Left renal cortex interstitium (tissue), 4 donors: ENCODE results near the gene EIF5. TPM values are rescaled to one million over a fixed set of nuclear protein-coding genes. Genes with fewer than 3 reads are reported as not detected.

Source experiments
- DNase-seq, 4 donors: peaks; one replicate each; pipeline ENCODE4 v3.0.0-alpha.2; 2013; ENCODE audit warnings: low read depth in 4 of 4, low spot score in 2 of 4, missing footprints in 1 of 4
- polyA plus RNA-seq, 4 donors: library from polyadenylated mRNA; unstranded; fragments of 120-200 nt; gene quantifications; one replicate each; pipeline ENCODE4 v1.2.1, GENCODE V29; 2013; ENCODE audit not compliant: insufficient read length in 4 of 4

Gene EIF5
- polyA plus RNA-seq, 4 donors = 228 to 261 (median 241) TPM

DNA sequence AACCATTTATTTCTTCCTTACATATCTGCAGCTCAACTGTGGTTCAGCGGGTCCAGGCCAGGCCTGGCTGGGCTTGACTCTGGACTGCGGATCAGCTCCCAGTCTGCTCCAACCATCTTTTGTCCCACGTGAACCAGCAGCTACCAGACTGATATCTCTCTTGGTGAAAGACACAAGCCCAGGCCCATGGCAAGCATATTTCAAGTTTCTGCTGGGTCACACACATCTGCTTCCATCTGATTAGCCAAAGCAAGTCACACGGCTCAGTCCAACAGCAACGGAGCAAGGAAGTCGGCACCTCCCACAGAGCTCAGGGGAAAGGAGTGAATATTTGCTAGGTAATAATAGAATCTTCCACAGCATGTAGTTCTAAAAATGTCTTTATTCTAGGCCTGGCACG lies 26.5 kb downstream of the EIF5 start:
- no peak for DNase-seq

GRCh38 chr14:103361867-103362266 lies 27.8 kb downstream of the EIF5 start:
- DNase-seq = no peak

- DNase-seq = no peak
Measured at GRCh38 chr14:103362780-103363179, 28.7 kb downstream of the EIF5 start.

DNA sequence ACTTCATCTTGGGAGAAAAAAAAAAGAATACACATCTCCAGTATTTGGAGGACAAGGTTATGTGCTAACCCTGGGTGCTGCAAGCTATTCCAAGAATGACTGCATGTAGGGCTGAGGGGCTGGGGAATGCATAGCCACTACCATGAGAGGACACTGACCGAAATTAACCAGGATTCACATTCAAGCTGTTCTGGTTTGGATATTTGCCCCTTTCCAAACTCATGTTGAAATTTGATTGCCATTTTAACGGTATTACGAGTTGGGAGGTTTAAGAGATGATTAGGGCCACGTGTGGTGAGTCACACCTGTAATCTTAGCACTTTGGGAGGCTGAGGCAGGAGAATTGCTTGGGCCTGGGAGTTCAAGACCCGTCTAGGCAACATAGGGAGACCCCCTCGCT lies 32.7 kb downstream of the EIF5 start:
- no peak for DNase-seq

GRCh38 chr14:103367995-103368394 lies 34.0 kb downstream of the EIF5 start:
- no peak for DNase-seq

- no peak for DNase-seq
Measured at GRCh38 chr14:103370087-103370486, 36.0 kb downstream of the EIF5 start.

- DNase-seq = no peak
Measured at GRCh38 chr14:103372017-103372416, 38.0 kb downstream of the EIF5 start.

GRCh38 chr14:103372552-103373304 lies 38.7 kb downstream of the EIF5 start:
- no peak for DNase-seq

DNA sequence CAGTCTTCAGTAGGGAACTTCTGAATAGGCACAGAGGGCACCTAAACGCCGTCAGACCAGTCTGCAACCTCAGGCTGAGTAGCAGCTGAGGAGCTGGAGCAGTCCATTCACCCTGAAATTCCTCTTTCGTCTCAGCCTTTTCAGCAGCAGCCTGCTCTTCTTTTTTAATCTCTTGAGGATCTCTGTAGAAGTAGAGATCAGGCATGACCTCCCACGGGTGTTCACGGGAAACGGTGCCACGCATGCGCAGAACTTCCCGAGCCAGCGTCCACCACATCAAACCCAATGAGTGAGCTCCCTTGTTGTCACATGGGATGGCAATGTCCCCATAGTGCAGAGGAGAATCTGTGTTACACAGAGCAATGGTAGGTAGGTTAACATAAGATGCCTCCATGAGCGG lies 40.1 kb downstream of the EIF5 start:
- no peak for DNase-seq

DNA sequence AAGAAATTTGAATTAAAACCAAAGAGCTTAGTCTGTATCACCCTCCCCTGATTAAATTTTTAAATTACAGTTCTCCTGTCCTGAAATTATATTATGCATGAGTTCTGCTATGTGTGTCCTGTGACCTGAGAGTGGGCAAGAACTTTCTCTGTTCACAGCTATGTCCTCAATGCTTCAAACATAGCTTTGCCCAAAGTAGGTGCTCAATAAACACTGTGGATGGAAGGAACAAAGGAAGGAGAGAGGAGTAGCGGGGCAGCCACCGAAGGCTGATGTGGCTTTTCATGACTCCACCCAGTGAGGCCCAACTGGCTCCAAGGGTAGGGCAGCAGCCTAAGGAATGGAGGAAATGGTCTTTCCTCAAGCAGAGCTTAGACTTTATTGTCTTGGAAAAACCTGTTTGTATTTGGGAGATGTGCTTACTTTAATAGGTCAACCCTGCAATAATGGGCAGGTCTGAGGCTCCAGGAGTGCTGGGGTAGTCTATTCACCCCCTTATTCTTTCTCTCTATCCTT lies 43.5 kb downstream of the EIF5 start:
- DNase-seq = no peak

DNA sequence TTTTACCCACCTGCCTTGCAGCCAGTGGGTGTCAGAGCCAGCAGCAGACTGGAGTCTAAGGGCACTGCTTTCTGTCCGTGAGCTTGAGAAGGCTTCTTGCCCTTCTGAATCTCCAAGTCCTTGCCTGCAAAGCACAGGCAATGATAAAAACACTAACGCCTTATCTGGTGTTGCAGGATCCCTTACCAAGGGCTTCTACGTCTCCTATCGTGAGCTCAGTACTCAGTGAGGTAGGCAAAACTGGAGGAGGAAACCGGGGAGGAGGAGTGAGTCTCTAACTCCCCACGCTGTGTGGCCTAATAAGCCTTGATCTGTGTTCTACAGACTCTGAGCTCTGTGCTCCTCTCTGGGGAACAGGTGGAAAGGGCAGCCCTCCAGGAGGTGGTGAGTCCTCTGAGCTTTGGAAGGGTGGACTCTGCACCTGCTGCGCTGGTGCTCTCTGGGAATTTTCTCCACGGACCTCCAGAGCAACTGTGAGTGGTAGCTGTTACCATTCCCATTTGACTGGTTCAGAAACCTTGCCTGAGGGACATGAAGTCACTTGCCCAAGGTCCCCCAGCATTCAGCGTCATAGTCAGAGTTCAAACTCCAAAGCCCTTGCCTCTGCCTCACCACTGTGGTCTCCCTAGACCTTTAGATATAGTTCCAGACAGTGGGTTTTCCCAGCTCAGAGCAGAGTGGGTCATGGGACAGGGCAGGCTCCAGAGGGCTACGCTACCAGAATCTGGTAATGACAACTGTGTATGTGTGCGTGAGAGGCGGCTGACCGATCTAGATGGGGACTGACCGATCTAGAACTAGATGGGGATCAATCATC lies 44.2 kb downstream of the EIF5 start:
- DNase-seq = no peak

- no peak for DNase-seq
Measured at GRCh38 chr14:103380719-103381377, 46.8 kb downstream of the EIF5 start.

DNA sequence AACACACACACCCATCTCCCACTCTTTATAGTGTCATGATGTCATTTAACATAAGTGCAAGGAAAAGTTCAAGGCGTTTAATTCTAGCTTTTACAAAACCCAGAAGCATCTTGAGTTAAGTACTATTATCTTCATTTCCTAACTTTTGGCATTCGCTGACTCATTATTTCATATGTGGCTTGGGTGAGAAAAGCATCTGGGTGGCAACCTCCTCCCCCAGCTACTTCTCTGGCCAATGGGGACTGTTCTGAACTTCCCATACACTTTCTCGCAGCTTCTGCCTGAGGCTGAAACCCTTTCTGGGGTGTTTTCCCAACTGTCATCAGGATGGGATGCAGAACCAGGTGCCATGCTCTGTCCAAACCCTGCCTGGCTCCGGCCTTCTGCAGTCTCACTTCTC lies 48.3 kb downstream of the EIF5 start:
- DNase-seq = no peak

- DNase-seq = no peak
Measured at GRCh38 chr14:103384450-103385151, 50.6 kb downstream of the EIF5 start.

DNA sequence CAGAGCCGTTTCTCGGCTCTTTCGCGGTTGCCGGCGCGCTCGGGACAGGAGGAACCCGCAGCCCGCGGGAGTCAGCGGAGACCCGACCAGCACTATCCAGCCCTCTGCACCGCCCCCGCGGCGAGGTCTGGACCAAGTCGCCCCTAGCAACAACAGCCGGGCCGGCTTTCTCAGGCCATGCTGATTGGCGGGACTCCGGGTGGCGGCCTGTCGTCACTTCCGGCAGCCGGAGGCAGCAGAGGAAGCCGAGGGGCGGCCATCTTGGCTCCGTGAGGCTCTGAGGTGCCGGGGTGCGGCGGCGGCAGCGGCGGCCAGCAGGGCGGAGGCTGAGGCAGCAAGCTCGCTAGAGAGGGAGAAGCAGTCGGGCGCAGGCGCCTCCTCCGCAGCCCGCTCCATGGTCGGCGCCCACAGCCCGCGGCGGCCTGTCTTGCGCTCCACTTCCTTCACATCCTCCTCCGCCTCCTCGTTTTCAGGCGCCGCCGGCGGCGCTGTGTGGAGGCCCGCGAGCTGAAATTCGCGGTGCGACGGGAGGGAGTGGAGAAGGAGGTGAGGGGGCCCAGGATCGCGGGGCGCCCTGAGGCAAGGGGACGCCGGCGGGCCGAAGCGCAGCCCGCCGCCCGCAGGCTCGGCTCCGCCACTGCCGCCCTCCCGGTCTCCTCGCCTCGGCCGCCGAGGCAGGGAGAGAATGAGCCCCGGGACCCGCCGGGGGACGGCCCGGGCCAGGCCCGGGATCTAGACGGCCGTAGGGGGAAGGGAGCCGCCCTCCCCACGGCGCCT lies 51.3 kb downstream of the EIF5 start, which contains the start of gene MARK3:
MARK3 (plus strand) TSS at position 264 of the 777 bp plus-strand sequence. CDS start 615 bp downstream, outside the sequence.
- peak; percentile 82 to 96 (median 89) for DNase-seq

DNA sequence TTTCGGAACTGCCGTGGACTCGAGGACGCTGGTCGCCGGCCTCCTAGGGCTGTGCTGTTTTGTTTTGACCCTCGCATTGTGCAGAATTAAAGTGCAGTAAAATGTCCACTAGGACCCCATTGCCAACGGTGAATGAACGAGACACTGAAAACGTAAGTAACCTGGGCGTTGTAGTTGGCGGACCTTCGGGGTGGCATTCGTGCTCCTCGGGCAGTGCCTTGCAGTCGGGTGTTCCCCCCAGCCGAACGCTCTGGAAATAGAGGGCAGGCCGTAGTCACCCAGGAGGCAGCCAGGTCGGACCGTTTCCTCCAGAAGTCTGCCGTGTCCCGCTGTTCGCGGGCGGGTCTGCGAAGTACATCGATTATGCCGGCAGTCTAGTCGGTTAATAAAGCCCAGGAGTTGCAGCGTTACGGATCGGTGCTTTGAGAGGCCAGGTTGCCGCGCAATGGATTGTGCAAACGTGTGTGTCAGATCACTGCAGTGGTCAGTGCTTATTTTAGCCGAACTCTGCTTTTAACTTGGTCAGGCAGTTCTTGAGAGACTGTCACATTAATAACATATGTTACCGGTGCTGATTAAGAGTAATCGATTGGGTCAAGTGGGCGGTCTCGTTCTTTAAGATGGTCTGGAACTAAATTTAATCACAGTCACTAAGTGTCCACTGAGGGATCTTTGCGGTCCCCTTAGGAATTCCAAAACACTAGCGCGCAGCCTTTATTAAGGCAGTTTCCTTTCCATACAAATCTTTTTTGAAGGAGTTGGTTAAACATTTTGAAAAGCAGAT lies 52.1 kb downstream of the EIF5 start:
- no peak for DNase-seq

GRCh38 chr14:103386713-103387329 lies 52.8 kb downstream of the EIF5 start:
- DNase-seq = no peak

- no peak for DNase-seq
Measured at GRCh38 chr14:103388664-103389063, 54.6 kb downstream of the EIF5 start.
